GM12878 (cell line): ENCODE measurements around the gene C20orf202. TPM values are rescaled to one million over a fixed set of nuclear protein-coding genes. Genes with fewer than 3 reads are reported as not detected.

Source experiments
- ATAC-seq: fragments of 200-7000 bp; cut with Tn5 transposase; 3 replicates; pipeline ENCODE4 v1.9.1; 2020; ENCODE audit warnings: mild to moderate bottlenecking, moderate library complexity
- BruUV-seq: library from RNA; stranded (reverse); fragments of 400-500 nt; replicated peaks from 2 replicates; lab custom pipeline; 2021; lab: Mats Ljungman, UMichigan
- CTCF ChIA-PET: fragments of 300-600 bp; sonication (Branson Sonifier 250); formaldehyde crosslinking; extraction: SDS; loops from one replicate; lab custom pipeline; 2021; ENCODE audit warnings: inconsistent platforms; lab: Yijun Ruan, JAX
- POLR2A ChIA-PET: fragments of 350-600 bp; formaldehyde crosslinking; extraction: SDS; loops from one replicate; lab custom pipeline; 2021; ENCODE audit warnings: inconsistent platforms; lab: Charles Lee
- RAD21 ChIA-PET: fragments of 300-600 bp; sonication (Branson Sonifier 250); formaldehyde crosslinking; loops from one replicate; lab custom pipeline; 2023; ENCODE audit warnings: antibody characterized with exemption; ENCODE audit not compliant: unreplicated experiment; lab: Charles Lee
- SMC1A ChIA-PET: fragments of 300-600 bp; sonication (Branson Sonifier 250); formaldehyde crosslinking; loops from one replicate; lab custom pipeline; 2023; ENCODE audit not compliant: unreplicated experiment, uncharacterized antibody; lab: Charles Lee
- DNase-seq: peaks from one replicate; pipeline ENCODE4 v3.0.0-alpha.2; 2011; ENCODE audit warnings: low read depth, low spot score
- FAIRE-seq: peaks from 3 replicates; lab custom pipeline; 2011; peaks lifted over from hg19 to GRCh38; lab: Jason Lieb, UNC
- H2AFZ ChIP-seq: 2 replicates; pipeline ENCODE4 v1.6.0; 2011; ENCODE audit warnings: low read depth, low read length, control low read depth; ENCODE audit not compliant: control insufficient read depth
- H3K27ac ChIP-seq: 2 replicates; pipeline ENCODE4 v1.5.1; 2011; ENCODE audit warnings: control low read depth; ENCODE audit not compliant: control insufficient read depth, insufficient read depth
- H3K27me3 ChIP-seq, 2 experiments: replicated peaks in 1 of 2; 2 replicates each; pipeline versions ENCODE4 v1.6.0 to v1.6.1; 2011; ENCODE audit warnings: low read length in 1 of 2; ENCODE audit not compliant: control insufficient read depth in 2 of 2, insufficient read depth in 2 of 2
- H3K36me3 ChIP-seq, 2 experiments: 2 replicates each; pipeline ENCODE4 v1.5.1; 2011; ENCODE audit warnings: low read length in 1 of 2; ENCODE audit not compliant: control insufficient read depth in 2 of 2, insufficient read depth in 2 of 2
- H3K4me1 ChIP-seq: 2 replicates; pipeline ENCODE4 v1.6.1; 2011; ENCODE audit warnings: mild to moderate bottlenecking, low read length, moderate library complexity, mixed read lengths; ENCODE audit not compliant: control insufficient read depth, insufficient read depth
- H3K4me2 ChIP-seq: 2 replicates; pipeline ENCODE4 v1.6.0; 2011; ENCODE audit warnings: control low read depth; ENCODE audit not compliant: control insufficient read depth, insufficient read depth
- H3K4me3 ChIP-seq: fragments of 200-600 bp; sonication (generic); 2 replicates; pipeline ENCODE4 v1.5.1; 2016
- H3K79me2 ChIP-seq: 2 replicates; pipeline ENCODE4 v1.6.0; 2011; ENCODE audit warnings: low read length; ENCODE audit not compliant: control insufficient read depth, insufficient read depth
- H3K9ac ChIP-seq: 2 replicates; pipeline ENCODE4 v1.8.0; 2011; ENCODE audit warnings: low read length, control low read depth, mixed read lengths; ENCODE audit not compliant: control insufficient read depth, insufficient read depth
- H3K9me3 ChIP-seq: replicated peaks from 3 replicates; pipeline ENCODE4 v1.5.1; 2011; ENCODE audit warnings: mild to moderate bottlenecking, low read length; ENCODE audit not compliant: control insufficient read depth, insufficient read depth
- H4K20me1 ChIP-seq: 2 replicates; pipeline ENCODE4 v1.6.0; 2011; ENCODE audit not compliant: control insufficient read depth, insufficient read depth
- CREB1 ChIP-seq: IDR thresholded peaks from 2 replicates; pipeline ENCODE4 v1.6.1; 2012; ENCODE audit warnings: low read depth, mild to moderate bottlenecking, inconsistent platforms
- DPF2 ChIP-seq: fragments of 450-650 bp; IDR thresholded peaks from 2 replicates; pipeline ENCODE4 v1.6.1; 2017; ENCODE audit warnings: mild to moderate bottlenecking
- ESRRA ChIP-seq: IDR thresholded peaks from 2 replicates; pipeline ENCODE4 v1.6.1; 2012; ENCODE audit warnings: mild to moderate bottlenecking, low read length, improper control_type of control experiment
- FOS ChIP-seq: IDR thresholded peaks from 3 replicates; pipeline ENCODE4 v1.6.1; 2011; ENCODE audit warnings: borderline replicate concordance; ENCODE audit not compliant: insufficient read length; ENCODE audit errors: extremely low read depth
- HCFC1 ChIP-seq: fragments of 150-350 bp; IDR thresholded peaks from 2 replicates; pipeline ENCODE4 v1.6.1; 2014; ENCODE audit warnings: low read length
- LARP7 ChIP-seq: fragments of 450-650 bp; IDR thresholded peaks from 2 replicates; pipeline ENCODE4 v1.6.1; 2017; ENCODE audit warnings: mild to moderate bottlenecking
- MEF2B ChIP-seq: fragments of 450-650 bp; IDR thresholded peaks from 2 replicates; pipeline ENCODE4 v1.6.1; 2018; ENCODE audit warnings: mild to moderate bottlenecking, moderate library complexity; ENCODE audit not compliant: partially characterized antibody, poor library complexity, severe bottlenecking
- MXI1 ChIP-seq: fragments of 150-350 bp; IDR thresholded peaks from 2 replicates; pipeline ENCODE4 v1.6.1; 2011; ENCODE audit warnings: low read depth, mild to moderate bottlenecking, inconsistent platforms, low read length, improper control_type of control experiment
- MYC ChIP-seq: IDR thresholded peaks from 2 replicates; pipeline ENCODE4 v1.6.1; 2011; ENCODE audit warnings: mild to moderate bottlenecking, low read length, moderate library complexity, inconsistent platforms; ENCODE audit not compliant: insufficient read depth, insufficient replicate concordance, insufficient read length, severe bottlenecking
- NBN ChIP-seq: fragments of 450-650 bp; IDR thresholded peaks from 2 replicates; pipeline ENCODE4 v1.6.1; 2016
- NFIC ChIP-seq: IDR thresholded peaks from 2 replicates; pipeline ENCODE4 v1.6.1; 2012; ENCODE audit warnings: low read depth, mild to moderate bottlenecking, inconsistent platforms, low read length, moderate library complexity
- RB1 ChIP-seq: fragments of 450-650 bp; formaldehyde crosslinking; IDR thresholded peaks from 2 replicates; pipeline ENCODE4 v1.6.1; 2017; ENCODE audit warnings: mild to moderate bottlenecking, borderline replicate concordance
- RELA ChIP-seq: fragments of 450-650 bp; IDR thresholded peaks from 2 replicates; pipeline ENCODE4 v1.8.0; 2014; ENCODE audit warnings: borderline replicate concordance; ENCODE audit not compliant: partially characterized antibody
- RUNX3 ChIP-seq: IDR thresholded peaks from 2 replicates; pipeline ENCODE4 v1.6.1; 2012; ENCODE audit warnings: low read length, inconsistent platforms
- STAT3 ChIP-seq: IDR thresholded peaks from 2 replicates; pipeline ENCODE4 v1.6.1; 2011; ENCODE audit warnings: low read depth, low read length, improper control_type of control experiment
- TCF3 ChIP-seq: IDR thresholded peaks from 2 replicates; pipeline ENCODE4 v1.6.1; 2012; ENCODE audit warnings: low read depth, mild to moderate bottlenecking, low read length, borderline replicate concordance; ENCODE audit not compliant: insufficient read depth
- ZBED1 ChIP-seq: IDR thresholded peaks from 2 replicates; pipeline ENCODE4 v1.6.1; 2016; ENCODE audit warnings: borderline replicate concordance
- WGBS: methylation state at CpG from one replicate; pipeline ENCODE4 v1.1.6; 2016; ENCODE audit warnings: low lambda C conversion rate; ENCODE audit not compliant: insufficient replicate concordance, insufficient coverage; ENCODE audit errors: missing lambda C conversion rate; 5-methylcytosine and 5-hydroxymethylcytosine counted together
- in situ Hi-C: fragments of 300-500 bp; cut with MboI; formaldehyde crosslinking; loops from 9 replicates; pipeline ENCODE4 v1.14.3; 2018; ENCODE audit warnings: mixed read lengths
- intact Hi-C: fragments of 100-400 bp; cut with micrococcal nuclease; formaldehyde crosslinking; loops from one replicate; pipeline ENCODE4 v1.14.2; 2022; ENCODE audit not compliant: unreplicated experiment
- polyA plus RNA-seq, 11 experiments: library from polyadenylated mRNA; depleted of rRNA in 4 of 11; unstranded in 6 of 11; stranded (reverse) in 5 of 11; fragments of >200 nt; fragmentation: Nextera tagmentation in 4 of 11; fragmentation: Illumina TruSeq in 1 of 11; extraction: Ambion mirVana in 4 of 11; extraction: Trizol in 1 of 11; gene quantifications; 1 replicate in 1 of 11; 2 replicates in 10 of 11; pipeline versions ENCODE4 v1.2.1 to v1.2.3, GENCODE V29; 2011 to 2016; ENCODE audit warnings: inconsistent platforms in 2 of 11, missing spikeins in 2 of 11, low read depth in 1 of 11
- total RNA-seq, 4 experiments: library from RNA; depleted of rRNA in 3 of 4; stranded (reverse); fragments of >200 nt in 3 of 4; fragmentation: Illumina TruSeq in 1 of 4; extraction: Trizol in 1 of 4; gene quantifications; 2 replicates each; pipeline versions ENCODE4 v1.2.1 to v1.2.3, GENCODE V29; 2013 to 2021
- TF ChIP-seq, protein P1 (sequence below): fragments of 450-650 bp; conservative IDR thresholded peaks from 2 replicates; pipeline ENCODE4 v1.6.1; 2017; ENCODE audit warnings: mild to moderate bottlenecking, moderate library complexity
- TF ChIP-seq, protein P2 (sequence below): fragments of 150-350 bp; IDR thresholded peaks from 2 replicates; pipeline ENCODE4 v1.6.1; 2014; ENCODE audit warnings: mild to moderate bottlenecking, low read depth, low read length
- TF ChIP-seq, protein P3 (sequence below): IDR thresholded peaks from 2 replicates; pipeline ENCODE4 v1.6.1; 2011; ENCODE audit warnings: borderline replicate concordance, low read depth, mild to moderate bottlenecking, moderate library complexity, low read length; ENCODE audit not compliant: insufficient read depth, poor library complexity, severe bottlenecking

Gene C20orf202
- total and polyA plus RNA-seq, 10 of the 15 experiments (the other 5 are each of a cell fraction or from before 2014, with no cell fraction given), result 0.04 TPM; not detected in 8

DNA sequence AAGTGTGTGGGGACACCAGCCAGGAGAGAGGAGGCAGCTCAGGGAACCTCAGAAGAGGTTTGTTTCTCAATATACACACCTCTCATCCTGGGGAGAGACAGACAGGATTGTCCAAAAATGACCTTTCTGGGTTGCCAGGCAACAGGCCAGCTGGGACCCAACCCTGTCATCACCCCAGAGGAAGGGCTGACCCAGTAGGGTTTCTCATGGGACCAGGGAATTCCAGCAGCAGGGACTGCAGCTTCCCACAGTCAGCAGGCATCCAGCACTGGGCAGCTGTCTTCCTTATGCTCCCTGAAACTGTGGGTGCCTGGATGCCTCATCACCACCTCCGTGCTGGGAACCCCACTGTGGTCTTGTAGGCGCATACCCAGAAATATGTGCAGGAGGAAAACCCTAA, 1.3 kb downstream of the C20orf202 start:
- H3K4me3 ChIP-seq, result no peak overlapping the region
- SMC1A ChIA-PET, result no interaction called here
- no peak overlapping the region for H3K27ac ChIP-seq
- no peaks in the 10 kb centered on the region; a peak in 1 of 4 replicates for H3K27me3 ChIP-seq
- no peak overlapping the region for H2AFZ ChIP-seq
- no peaks in the 10 kb centered on the region for H3K79me2 ChIP-seq
- CTCF ChIA-PET, result no interaction called here
- H3K9ac ChIP-seq, result no peak overlapping the region
- H3K4me2 ChIP-seq, result no peak overlapping the region
- TF ChIP-seq CREB1, result no peak
- no peak for TF ChIP-seq RUNX3
- no peak for TF ChIP-seq TCF3
- TF ChIP-seq, protein P1, sequence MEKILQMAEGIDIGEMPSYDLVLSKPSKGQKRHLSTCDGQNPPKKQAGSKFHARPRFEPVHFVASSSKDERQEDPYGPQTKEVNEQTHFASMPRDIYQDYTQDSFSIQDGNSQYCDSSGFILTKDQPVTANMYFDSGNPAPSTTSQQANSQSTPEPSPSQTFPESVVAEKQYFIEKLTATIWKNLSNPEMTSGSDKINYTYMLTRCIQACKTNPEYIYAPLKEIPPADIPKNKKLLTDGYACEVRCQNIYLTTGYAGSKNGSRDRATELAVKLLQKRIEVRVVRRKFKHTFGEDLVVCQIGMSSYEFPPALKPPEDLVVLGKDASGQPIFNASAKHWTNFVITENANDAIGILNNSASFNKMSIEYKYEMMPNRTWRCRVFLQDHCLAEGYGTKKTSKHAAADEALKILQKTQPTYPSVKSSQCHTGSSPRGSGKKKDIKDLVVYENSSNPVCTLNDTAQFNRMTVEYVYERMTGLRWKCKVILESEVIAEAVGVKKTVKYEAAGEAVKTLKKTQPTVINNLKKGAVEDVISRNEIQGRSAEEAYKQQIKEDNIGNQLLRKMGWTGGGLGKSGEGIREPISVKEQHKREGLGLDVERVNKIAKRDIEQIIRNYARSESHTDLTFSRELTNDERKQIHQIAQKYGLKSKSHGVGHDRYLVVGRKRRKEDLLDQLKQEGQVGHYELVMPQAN, result no peak
- TF ChIP-seq HCFC1, result no peak
- no peak for TF ChIP-seq NBN
- TF ChIP-seq, protein P2, sequence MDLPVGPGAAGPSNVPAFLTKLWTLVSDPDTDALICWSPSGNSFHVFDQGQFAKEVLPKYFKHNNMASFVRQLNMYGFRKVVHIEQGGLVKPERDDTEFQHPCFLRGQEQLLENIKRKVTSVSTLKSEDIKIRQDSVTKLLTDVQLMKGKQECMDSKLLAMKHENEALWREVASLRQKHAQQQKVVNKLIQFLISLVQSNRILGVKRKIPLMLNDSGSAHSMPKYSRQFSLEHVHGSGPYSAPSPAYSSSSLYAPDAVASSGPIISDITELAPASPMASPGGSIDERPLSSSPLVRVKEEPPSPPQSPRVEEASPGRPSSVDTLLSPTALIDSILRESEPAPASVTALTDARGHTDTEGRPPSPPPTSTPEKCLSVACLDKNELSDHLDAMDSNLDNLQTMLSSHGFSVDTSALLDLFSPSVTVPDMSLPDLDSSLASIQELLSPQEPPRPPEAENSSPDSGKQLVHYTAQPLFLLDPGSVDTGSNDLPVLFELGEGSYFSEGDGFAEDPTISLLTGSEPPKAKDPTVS, result no peak
- TF ChIP-seq, protein P3, sequence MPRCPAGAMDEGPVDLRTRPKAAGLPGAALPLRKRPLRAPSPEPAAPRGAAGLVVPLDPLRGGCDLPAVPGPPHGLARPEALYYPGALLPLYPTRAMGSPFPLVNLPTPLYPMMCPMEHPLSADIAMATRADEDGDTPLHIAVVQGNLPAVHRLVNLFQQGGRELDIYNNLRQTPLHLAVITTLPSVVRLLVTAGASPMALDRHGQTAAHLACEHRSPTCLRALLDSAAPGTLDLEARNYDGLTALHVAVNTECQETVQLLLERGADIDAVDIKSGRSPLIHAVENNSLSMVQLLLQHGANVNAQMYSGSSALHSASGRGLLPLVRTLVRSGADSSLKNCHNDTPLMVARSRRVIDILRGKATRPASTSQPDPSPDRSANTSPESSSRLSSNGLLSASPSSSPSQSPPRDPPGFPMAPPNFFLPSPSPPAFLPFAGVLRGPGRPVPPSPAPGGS, result no peak
- TF ChIP-seq LARP7, result no peak
- TF ChIP-seq STAT3, result no peak
- no peak for TF ChIP-seq RELA
- TF ChIP-seq ESRRA, result no peak
- TF ChIP-seq MYC, result no peak
- no peak for TF ChIP-seq RB1
- TF ChIP-seq MXI1, result no peak
- no peak for TF ChIP-seq DPF2
- no peak for TF ChIP-seq MEF2B
- no peak for TF ChIP-seq FOS
- TF ChIP-seq NFIC, result no peak
- no peak for TF ChIP-seq ZBED1
- in situ Hi-C loops, result no loop called here
- intact Hi-C loops, result no loop called here
- H4K20me1 ChIP-seq, result no peaks in the 10 kb centered on the region
- WGBS, result 35% methylated on average over 2 of the region's 2 CpGs
- RAD21 ChIA-PET, result no interaction called here
- DNase-seq (no peak), FAIRE-seq (no peak), ATAC-seq (no peak)
- no TSS peak for BruUV-seq
- no peaks in the 10 kb centered on the region for H3K36me3 ChIP-seq
- POLR2A ChIA-PET, result no interaction called here
- no peaks in the 10 kb centered on the region for H3K9me3 ChIP-seq
- no peaks in the 10 kb centered on the region for H3K4me1 ChIP-seq
